GM21825 (cell line): ENCODE data around the gene PRR7.

Experiments used
- ATAC-seq: cut with Tn5 transposase; IDR thresholded peaks from one replicate; pipeline ENCODE4 v1.9.1; 2021; ENCODE audit warnings: mild to moderate bottlenecking, moderate library complexity; ENCODE audit not compliant: unreplicated experiment

The PRR7 gene

DNA sequence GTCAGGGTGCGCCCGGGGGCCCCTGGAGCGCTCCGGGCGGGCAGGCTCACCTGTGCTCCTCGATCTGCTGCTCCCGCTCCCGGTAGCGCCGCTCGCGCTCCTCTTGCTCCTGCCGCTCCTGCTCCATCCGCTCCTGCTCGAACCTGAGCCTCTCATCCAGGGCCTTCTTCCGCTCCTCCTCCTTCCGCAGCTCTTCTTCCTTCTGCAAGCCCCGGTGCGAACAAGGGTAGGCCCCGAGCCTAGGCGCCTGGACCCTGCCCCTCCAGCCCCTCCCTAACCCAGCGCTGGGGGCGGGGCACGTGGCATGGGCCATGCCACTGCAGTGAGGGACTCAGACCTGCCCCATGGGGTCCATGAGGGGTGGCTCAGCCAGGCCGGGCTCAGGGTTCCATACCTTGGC is 20.2 kb downstream of the PRR7 start:
- ATAC-seq: no peak

DNA sequence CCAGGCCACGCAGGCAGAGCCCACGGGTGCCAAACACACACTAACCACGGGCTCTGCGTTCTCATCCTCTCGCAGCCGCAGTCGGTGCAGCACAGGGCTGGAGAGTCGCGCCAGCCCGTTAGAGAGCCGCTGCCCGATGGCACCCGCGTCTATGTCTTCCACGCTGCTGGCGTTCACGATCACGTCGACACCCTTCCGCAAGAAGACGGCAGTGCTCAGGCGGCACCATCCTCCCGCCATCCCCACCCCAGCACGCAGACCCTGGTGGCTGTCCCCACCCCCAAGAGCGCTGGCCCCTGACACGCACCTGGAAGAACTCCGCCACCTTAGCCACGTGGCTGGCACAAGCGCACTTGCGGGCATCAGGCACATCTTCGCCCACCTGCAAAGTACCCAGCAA is 20.8 kb downstream of the PRR7 start:
- no peak for ATAC-seq

DNA sequence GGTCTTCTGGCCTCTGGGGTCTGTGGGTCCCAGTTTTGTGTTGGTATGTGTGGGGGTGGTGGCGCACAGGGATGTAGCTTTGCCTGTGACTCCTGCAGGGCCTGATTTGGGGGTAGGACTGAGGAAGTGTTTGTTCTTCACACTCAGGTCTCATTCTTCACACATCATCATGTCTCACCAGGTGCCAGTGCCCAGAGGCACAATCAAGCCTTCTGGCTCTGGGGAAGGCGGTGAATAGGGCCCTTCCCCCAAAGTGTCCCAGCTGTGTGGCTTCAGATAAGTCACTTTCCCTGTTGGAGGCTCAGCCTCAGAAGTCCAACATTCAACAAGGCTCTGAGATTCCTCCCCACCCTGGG is 21.7 kb downstream of the PRR7 start:
- no peak for ATAC-seq

DNA sequence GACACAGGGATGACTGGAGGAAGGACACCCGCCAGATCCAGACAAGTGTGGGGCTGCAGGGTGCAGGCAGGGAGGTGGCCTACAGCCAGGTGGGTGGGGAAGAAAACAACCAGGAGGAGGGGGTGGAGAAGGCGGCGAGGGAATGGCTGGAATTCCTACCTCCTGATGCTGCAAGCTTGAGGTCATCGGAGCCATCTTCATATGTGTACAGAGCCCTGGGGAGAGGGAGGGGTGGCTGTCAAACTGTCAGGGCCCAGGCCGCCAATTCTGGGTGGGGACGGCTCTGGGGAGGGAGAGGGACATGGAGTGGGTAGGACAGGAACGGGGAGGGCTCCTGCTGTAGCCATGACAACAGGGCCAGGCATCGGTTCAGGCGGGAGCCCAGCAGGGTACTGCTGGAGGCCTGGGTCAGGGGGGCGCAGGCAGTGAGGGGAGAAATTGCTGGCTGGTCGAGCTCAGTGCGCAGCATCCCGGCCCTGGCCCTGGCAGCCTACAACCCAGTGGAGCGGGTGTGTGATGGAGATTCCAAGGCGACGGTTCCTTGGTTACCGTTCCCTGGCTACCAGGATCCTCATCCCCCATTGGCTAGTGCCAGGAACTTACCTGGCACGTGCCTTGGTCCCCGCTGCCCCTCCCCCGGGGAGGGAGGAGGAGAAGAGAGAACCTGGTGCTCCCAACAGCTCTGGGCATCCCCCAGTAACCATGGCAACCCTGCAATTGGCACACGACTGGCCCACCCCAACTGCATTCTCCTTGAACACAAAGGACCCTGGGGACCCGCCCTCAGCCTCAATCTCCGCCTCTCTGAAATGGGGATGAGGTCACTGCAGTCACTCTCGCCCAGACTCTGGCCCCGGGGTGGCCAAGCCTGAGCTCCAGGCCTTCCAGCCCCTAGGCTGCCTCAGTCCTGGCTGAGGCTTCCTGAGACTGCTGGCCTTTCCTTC is 22.3 kb downstream of the PRR7 start:
- ATAC-seq: no peak

DNA sequence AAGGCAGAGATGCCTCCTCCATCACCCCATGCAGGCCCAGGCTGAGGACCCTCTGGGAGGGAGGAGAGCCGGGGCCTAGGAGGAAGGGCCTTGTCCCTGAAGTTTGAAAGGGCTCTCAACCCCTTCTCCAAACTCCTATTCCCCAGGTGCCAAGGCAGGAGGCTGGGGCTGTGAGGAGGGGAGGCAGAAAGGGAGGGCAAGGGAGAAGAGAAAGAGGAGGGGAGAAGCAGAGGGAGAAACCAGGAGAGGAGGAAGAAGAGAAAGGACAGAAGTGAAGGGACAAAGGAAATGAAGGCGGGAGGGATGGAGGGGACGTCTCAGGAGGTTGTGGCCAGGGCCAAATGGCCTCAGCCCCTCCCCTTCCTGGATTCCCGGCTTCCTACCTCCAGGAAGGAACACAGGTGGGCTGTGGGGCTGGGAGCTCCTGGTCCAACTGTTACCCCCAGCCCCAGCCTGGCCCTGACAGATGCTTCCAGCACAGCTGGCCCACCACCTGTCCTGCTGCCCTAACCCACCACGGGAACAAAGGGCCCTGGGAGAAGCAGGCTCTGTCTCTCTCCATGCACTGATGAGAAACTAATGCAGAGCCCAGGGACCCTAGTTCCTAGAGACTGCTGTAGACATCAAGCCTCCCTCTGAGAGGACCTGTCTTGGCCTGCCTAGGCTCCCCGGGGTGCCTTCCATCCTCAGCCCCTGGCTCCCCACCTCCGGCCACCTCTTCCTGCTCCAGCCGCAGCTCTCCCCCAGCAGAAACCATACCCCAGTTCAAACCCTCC is 23.3 kb downstream of the PRR7 start:
- no peak for ATAC-seq

DNA sequence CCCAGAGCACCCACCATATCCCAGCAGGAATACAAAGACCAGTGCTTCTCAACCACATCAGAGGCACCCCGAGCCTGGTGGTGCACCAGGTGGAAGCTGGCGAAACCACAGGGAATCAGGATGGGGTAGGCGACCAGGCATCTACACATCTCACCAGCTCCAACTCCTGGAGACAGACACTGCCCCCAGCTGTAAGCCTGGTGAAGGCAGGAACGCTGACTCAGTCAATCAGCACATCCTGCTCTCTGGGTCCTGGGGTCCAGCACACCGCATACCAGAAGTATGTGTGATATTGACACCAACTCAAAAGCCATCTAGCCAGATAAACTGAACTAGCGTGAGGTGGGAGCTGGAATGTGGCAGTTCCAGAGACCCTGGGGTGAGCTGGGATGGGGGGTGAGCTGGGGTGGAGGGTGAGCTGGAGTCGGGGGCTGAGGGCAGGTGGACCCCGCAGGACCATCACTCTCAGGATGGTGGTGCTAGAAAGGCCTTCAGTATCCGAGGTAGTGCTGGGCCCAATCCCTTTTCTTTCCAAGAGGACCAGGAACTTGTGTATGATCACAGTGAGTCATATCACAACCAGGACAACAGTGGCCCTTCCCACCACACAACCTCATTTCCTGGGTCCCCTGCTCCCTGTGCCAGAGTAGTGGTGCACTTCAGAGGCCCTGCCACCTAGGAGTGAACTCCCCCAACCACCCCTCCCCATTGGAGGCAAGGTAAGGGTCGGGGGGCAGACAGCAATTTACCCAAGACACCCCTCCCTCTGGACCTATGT is 24.3 kb downstream of the PRR7 start:
- no peak for ATAC-seq

DNA sequence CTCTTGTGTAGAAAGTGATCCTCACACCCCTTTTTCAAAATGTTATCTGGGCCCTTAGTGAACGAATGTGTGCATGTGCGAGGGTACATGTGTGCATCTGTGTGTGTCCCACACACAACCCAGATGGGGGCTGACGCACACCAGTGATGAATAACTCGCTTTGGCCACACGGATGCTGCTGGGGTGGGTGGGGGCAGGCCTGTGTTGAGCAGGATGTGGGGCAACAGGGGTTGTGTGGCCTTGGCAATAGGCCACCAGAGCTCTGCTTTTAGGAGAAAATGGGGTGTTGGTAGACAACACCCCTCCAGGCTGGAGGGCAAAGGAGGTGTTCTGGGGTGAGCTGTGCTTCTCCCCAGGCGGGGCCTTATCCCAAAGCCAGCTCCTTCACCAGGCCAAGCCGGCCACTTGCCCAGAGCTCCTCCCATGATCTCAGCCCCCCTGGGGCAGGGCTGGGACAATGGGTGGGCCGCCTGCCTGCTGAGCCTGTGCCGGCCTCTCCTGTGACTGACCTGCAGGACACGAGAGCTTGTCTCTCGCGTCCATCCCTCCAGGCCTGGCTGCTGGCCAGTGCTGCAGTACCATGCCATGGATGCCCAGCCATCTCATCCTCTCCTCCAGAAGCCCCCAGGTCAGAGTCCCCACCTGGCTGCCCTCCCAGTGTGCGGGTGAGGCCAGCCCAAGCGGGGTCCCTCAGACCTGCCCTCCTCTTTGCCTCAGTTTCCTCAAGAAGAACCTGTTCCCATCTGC is 25.2 kb downstream of the PRR7 start:
- no peak for ATAC-seq

DNA sequence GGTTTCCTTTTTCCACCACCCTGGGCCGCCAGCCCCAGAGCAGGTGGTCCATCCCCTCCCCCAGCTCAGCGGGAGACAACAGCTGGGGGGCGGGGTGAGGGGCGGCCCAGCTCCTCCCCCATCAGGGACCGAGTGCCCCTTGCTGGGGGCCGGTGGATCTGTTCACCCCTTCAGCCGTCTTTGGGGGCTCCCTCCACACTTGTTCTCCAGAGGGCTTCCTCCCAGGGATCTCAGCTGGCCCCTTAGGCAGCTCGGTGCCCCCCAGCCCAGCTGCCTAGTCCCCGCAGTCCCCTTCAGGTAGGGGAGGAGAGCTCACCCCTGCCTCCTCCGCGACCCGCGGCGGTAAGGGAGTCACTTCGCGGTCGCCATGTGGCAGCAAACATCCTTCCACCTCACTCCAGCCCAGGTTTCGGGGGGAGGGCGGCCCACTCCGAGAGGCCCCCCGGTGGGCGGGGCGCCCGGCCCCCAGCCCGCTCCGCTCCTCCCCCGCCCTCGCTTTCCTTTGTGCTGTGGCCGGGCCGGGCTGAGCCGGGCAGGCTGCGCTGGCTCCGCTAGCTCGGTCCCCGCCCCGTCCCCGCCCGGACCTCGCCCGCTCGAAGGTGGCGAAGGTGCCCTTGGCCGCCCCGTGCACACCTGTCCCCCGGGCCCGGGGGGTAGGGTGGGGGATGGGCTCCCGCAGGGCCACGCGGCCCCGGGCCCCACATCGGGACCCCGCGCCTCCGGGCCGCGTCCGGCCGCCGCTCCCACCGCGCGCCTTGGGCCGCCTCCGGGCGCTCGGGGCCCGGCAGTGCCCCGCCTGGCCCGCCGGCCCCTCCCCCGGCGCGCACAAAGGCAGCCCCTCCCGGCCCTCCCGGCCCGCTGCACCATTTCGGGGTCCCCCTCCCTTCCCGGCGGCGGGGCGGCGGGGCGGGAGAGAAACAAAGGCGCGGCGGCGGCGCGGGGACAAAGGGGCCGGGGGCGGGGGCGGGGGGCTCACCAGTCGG is 26.1 kb downstream of the PRR7 start:
- ATAC-seq: peak; percentile 45

DNA sequence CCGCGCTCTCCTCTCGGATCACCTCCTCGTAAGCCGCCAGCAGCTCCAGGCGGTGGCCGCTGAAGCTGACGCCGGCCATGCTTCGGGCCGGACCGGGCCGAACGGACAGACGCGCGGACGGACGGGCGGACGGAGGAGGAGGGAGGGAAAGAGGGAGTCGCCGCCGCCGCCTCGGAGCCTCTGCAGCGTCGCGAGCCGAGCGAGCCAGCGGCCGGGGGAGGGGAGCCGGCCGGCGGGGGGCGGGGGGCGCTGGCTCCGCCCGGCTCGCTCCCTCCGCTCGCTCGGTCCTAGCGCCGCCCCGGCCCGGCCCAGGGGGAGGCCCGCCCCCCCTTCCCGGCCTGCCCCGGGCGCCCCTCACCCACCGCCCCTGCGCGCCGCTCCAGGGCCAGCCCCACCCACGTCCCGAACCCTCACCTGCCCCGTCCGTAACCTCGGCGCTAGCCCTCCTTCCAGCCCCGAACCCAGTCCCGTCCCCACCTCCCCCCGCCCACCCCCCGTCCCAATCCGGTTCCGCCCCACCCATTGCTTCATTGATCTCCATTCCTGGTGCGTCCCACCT is 26.9 kb downstream of the PRR7 start, which contains the start of gene DBN1:
DBN1 (minus strand) TSS at position 192 of the 559 bp plus-strand sequence; CDS start at position 79, 113 bp downstream.
- ATAC-seq: no peak

DNA sequence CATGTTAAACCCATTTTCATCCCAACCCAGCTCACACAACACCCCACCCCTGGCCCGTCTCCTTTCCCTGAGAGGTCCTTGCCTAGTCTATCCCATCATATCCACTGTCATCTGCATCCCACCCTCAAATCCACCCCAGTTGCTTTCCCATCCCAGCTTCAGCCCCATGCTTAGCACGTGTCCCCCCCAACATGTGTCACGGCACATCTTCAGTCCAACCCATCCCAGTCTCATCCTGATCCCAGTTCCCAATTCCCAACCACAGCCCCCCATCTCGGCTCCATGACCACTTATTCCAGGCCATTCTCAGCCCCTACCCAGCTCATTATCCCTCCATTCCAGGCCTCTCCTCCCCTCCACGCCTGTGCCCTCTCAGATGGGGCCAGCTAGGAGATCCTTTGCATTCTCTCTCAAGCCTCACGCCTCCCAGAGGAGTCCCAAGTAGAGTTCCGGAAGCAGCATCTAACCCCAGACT is 27.4 kb downstream of the PRR7 start:
- ATAC-seq: no peak

DNA sequence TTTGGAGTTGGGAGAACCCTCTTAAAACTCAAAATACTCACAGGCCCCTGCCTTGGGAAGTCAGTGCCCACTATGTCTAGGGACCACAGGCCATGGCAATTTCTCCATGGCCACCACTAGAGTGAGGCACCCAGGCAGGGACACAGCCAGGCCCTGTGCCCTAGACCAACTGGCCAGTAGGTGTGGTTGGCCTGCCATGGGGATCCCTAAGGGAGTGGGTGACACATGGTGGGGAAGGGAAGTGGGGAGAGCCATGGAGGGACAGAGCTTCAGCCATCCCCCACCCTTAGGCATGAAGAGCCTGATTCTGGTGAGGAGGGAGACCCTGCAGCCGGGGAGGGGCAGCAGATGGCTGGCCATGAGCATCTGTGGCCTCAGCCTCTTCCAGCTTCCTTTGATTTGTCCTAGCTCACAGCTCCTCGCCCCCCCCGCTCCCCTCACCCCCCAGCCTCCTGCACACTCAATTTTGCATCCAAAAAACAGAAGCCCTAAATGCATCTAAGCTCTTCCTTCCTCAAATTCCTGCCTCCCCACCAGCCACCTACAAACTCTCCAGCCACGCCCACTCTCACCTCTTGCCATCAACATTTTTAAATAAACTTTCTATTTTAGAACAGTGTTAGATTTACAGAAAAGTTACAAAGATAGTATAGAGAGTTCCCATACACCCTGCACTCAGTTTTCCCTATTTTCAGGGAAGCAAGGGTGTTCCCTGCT is 28.4 kb downstream of the PRR7 start:
- no peak for ATAC-seq

DNA sequence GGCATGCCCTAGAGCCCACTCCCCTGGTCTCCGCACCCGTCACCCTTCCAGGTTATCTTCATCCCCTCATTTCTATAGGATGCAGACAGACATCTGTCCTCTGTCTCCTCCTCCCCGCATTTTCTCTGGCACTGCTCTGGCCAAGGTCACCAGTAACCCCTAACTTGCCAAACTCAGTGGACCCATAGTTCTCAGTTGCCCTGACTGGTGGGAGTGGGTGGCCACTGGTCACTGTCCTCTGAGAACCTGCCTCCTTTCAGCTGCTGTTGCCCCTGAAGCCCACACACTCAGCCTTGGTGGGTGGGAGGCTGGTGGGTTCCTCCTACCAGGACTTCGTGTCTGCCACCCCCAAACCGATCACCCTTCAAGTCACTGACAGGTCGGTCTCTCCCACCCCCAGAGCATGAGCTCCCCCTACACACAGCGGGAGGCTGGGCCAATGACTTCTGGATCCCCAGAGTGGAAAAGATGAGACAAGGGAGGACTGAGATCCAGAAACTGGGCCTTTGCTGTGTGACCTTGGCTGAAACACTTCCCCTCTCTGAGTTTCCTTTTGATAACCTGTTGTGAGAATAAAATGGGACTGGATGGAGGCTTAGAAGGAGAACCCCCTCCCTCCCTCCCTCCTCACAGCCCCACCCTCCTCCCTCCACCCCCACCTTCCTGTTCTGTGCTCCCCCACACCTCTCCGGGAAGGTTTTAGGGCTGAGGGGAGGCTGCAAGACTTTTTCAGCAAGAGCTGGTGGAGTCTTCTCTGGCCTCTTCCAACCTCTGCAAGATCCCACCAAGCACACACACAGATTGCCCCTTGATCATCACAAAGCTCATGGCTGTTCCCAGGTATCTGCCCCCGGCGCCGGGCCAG is 29.2 kb downstream of the PRR7 start:
- no peak for ATAC-seq

DNA sequence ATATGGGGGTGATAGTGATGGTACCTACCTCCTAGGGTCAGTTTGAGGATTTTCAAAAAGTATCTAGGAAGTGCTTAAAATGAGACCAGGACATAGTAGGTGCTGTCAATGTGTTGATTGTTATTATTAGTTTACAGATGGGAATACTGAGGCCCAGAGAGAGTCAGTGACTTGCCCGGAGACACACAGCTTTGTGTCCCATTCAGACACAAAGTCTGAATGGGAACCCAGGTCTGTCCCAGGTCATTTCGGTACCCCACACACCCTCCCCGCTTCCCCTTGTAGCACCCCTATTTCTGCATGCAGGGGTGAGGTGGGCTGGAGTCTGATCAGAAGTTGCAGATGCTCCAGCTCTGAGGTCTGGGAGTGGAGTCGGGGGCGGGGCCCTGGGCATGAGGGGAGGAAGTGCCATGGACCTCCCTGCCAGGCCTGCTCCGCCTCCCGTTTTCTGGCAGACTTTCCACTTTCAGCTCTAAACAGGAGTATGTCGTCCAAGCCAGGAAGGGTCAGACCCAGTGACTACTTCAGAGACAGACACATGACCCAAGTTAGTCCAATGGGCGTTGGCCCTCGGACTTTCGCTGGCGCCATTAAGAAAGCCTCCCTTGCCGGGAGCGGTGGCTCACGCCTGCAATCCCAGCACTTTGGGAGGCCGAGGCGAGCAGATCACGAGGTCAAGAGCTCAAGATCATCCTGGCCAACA is 30.1 kb downstream of the PRR7 start:
- no peak for ATAC-seq

DNA sequence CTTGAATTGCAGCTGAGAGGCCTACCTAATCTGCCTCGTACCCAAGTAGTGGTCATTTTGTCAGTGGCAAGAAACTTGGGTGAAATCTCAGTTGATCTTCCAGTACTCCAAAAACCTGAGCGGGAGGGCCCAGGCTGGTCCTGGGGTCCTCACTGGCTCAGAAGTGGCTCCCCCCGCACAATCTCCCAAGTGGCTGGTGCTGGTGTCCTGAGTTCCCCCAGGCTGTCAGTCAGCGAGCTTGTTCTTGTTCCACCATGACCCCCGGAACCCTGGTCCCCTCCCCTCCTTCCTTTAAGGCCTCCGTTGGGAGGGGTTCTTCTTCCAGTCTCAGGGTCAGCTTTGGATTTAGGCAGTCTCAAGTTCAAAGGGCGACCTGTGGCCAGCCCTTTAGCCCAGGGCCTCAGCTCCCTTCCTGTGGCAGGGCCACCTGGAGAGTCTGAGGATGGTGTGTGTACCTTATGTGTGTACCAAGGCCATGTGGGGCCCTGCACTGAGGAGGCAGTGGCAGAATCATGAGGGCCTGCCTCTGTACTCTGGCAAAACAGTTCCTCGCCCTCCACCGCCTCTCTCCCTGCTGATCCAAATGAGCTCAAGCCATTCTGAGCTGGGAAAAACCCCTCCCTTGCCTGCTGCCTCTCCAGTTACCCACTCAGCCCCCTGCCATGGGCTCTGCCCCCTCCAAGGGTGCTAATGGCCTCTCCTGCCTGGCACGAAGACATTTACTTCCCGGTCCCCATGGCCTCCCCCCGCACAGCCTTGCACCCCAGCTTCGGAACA is 31.3 kb downstream of the PRR7 start:
- ATAC-seq: no peak

DNA sequence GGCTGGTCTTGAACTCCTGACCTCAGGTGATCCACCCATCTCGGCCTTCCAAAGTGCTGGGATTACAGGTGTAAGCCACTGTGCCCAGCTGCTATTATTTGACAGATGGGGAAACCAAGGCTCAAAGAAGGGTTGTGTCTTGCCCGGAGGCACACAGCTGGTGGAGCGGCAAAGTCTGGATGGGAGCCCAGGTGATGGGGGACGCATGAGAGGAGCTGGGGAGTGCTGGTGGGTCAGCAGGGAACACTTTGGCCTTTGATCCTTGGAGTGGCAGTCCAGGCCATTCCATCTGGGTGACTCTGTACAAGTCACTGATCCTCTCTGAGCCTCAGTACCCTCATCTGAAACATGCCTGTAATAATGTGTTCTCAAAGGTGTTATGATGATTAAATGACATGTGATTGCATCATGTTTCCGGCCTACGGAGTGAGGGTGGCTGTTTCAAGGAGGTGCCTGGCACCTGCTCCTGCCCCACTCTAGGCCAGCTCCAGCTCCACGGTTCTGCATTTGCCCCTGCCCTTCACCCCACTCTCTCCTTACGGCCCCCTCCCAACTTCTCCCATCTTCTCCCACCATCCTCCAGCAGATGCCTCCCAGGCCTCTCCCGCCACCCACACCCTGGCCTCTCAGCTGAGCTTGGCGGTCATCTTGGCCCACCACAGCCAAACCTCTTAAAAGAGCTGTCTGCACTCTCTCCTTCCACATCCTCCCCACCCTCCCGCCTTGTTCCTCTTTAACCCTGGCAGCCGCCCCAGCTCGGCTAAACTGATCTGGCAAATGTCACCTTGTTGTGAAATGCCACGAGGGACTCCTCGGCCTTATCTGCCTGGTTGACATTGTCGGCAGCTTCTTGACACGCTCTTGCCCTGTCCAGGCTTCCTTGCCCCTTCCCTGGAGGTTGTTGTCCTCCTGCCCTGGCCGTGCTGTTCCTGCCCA is 32.4 kb downstream of the PRR7 start:
- ATAC-seq: no peak
